VCaP (cell line): ENCODE measurements around the gene PTPN1.
A peak's percentile ranks its signal among the peaks of the same experiment; 100 is the strongest.

Source experiments
- H3K27ac ChIP-seq: fragments of 450-650 bp; 2 replicates; pipeline ENCODE4 v1.5.1; 2017
- CTCF ChIP-seq: fragments of 450-650 bp; conservative IDR thresholded peaks from 2 replicates; pipeline ENCODE4 v1.5.1; 2017; ENCODE audit warnings: mild to moderate bottlenecking, moderate library complexity

The PTPN1 gene

GRCh38 chr20:50510706-50511542 lies 741 bp downstream of the PTPN1 start:
- peak overlapping the region; percentile 82 for H3K27ac ChIP-seq
- TF ChIP-seq CTCF, result no peak

GRCh38 chr20:50512323-50512722 lies 2.1 kb downstream of the PTPN1 start:
- TF ChIP-seq CTCF, result no peak
- H3K27ac ChIP-seq, result no peak overlapping the region

- no peak overlapping the region for H3K27ac ChIP-seq
- no peak for TF ChIP-seq CTCF
These were observed 3.2 kb downstream of the PTPN1 start for GRCh38 chr20:50513169-50514034.

- H3K27ac ChIP-seq, result no peak overlapping the region
- TF ChIP-seq CTCF, result no peak
These were observed 3.8 kb downstream of the PTPN1 start for GRCh38 chr20:50514035-50514337.

GRCh38 chr20:50514750-50515149 lies 4.6 kb downstream of the PTPN1 start:
- peak overlapping the region; percentile 82 for H3K27ac ChIP-seq
- TF ChIP-seq CTCF, result no peak

- no peak for TF ChIP-seq CTCF
- peak overlapping the region; percentile 82 for H3K27ac ChIP-seq
These were observed 5.4 kb downstream of the PTPN1 start for GRCh38 chr20:50515471-50516106.

- H3K27ac ChIP-seq, result peak overlapping the region; percentile 82
- TF ChIP-seq CTCF, result no peak
These were observed 6.2 kb downstream of the PTPN1 start for GRCh38 chr20:50516180-50516934.
